Fibroblast of villous mesenchyme (primary cell): ENCODE data around the gene POLD2. TPM values are rescaled to one million over a fixed set of nuclear protein-coding genes. Genes with fewer than 3 reads are reported as not detected.

Source experiments
- DNase-seq: peaks from one replicate; pipeline ENCODE4 v3.0.0-alpha.2; 2010; ENCODE audit warnings: low read depth
- H3K4me3 ChIP-seq: 2 replicates; pipeline ENCODE4 v1.5.1; 2011; ENCODE audit warnings: low read depth, mild to moderate bottlenecking, low read length
- CTCF ChIP-seq: IDR thresholded peaks from 2 replicates; pipeline ENCODE4 v1.5.1; 2012; ENCODE audit warnings: low read depth, mild to moderate bottlenecking, low read length; ENCODE audit not compliant: insufficient read depth
- total RNA-seq: library from RNA; depleted of rRNA; stranded (reverse); fragments of >200 nt; gene quantifications from 2 replicates; pipeline ENCODE4 v1.2.3, GENCODE V29; 2012

The POLD2 gene
- total RNA-seq, 1 donor, result 101 TPM

GRCh38 chr7:44156453-44157010 lies 33.2 kb upstream of the POLD2 start:
- DNase-seq, result no peak
- H3K4me3 ChIP-seq, result no peak overlapping the region
- TF ChIP-seq CTCF, result no peak

- TF ChIP-seq CTCF, result no peak
- no peak overlapping the region for H3K4me3 ChIP-seq
- DNase-seq, result no peak
Observed at GRCh38 chr7:44155191-44156185, 32.1 kb upstream of the POLD2 start.

GRCh38 chr7:44154703-44155102 lies 31.4 kb upstream of the POLD2 start:
- no peak for TF ChIP-seq CTCF
- DNase-seq, result peak; percentile 26
- H3K4me3 ChIP-seq, result no peak overlapping the region

GRCh38 chr7:44153948-44154335 lies 30.6 kb upstream of the POLD2 start:
- H3K4me3 ChIP-seq, result no peak overlapping the region
- TF ChIP-seq CTCF, result no peak
- DNase-seq, result no peak

- no peak for TF ChIP-seq CTCF
- no peak for DNase-seq
- H3K4me3 ChIP-seq, result no peak overlapping the region
Observed at GRCh38 chr7:44152971-44153947, 29.9 kb upstream of the POLD2 start.

- no peak for TF ChIP-seq CTCF
- no peak for DNase-seq
- no peak overlapping the region for H3K4me3 ChIP-seq
Observed at GRCh38 chr7:44151956-44152355, 28.6 kb upstream of the POLD2 start.
